OCI-LY7 (cell line): Measurements from ENCODE around the gene IQSEC1. TPM values are rescaled to one million over a fixed set of nuclear protein-coding genes. Genes with fewer than 3 reads are reported as not detected.

Experiments
- BruUV-seq: library from RNA; stranded (reverse); fragments of 400-500 nt; replicated peaks from 2 replicates; lab custom pipeline; 2021; lab: Mats Ljungman, UMichigan
- CTCF ChIA-PET: fragments of 300-600 bp; sonication (Branson Sonifier 250); formaldehyde crosslinking; loops from one replicate; lab custom pipeline; 2022; ENCODE audit warnings: antibody characterized with exemption; ENCODE audit not compliant: unreplicated experiment; lab: Charles Lee
- POLR2A ChIA-PET: fragments of 300-600 bp; sonication (Branson Sonifier 250); formaldehyde crosslinking; loops from one replicate; lab custom pipeline; 2022; ENCODE audit warnings: antibody characterized with exemption; lab: Charles Lee
- DNase-seq: peaks from one replicate; pipeline ENCODE4 v3.0.0-alpha.2; 2015; ENCODE audit warnings: low spot score
- H2AFZ ChIP-seq: fragments of 200-600 bp; sonication (generic), shearing (Covaris generic); 2 replicates; pipeline ENCODE4 v1.6.1; 2014; ENCODE audit warnings: mild to moderate bottlenecking, antibody characterized with exemption, low read length, moderate library complexity
- H3K27ac ChIP-seq: fragments of 200-600 bp; sonication (generic); 2 replicates; pipeline ENCODE4 v1.5.1; 2014; ENCODE audit warnings: mixed run types, low read depth, mild to moderate bottlenecking, moderate library complexity, low read length, inconsistent platforms; ENCODE audit not compliant: poor library complexity, severe bottlenecking
- H3K36me3 ChIP-seq: fragments of 200-600 bp; sonication (generic); 2 replicates; pipeline ENCODE4 v1.6.1; 2014; ENCODE audit warnings: mild to moderate bottlenecking, antibody characterized with exemption, low read length, moderate library complexity, mixed read lengths; ENCODE audit not compliant: insufficient read depth
- H3K4me1 ChIP-seq: fragments of 200-600 bp; sonication (generic); 2 replicates; pipeline ENCODE4 v1.5.1; 2014; ENCODE audit warnings: mild to moderate bottlenecking, low read length; ENCODE audit not compliant: insufficient read depth, poor library complexity, severe bottlenecking
- H3K4me2 ChIP-seq: fragments of 200-600 bp; sonication (generic); 2 replicates; pipeline ENCODE4 v1.6.1; 2014; ENCODE audit warnings: mild to moderate bottlenecking, low read length
- H3K4me3 ChIP-seq: fragments of 200-600 bp; sonication (generic); 2 replicates; pipeline ENCODE4 v1.5.1; 2014; ENCODE audit warnings: mild to moderate bottlenecking, low read depth, low read length; ENCODE audit not compliant: poor library complexity, severe bottlenecking
- H3K79me2 ChIP-seq: fragments of 200-600 bp; sonication (generic); 2 replicates; pipeline ENCODE4 v1.6.1; 2016; ENCODE audit warnings: low read depth, mild to moderate bottlenecking, low read length, moderate library complexity, mixed read lengths; ENCODE audit not compliant: insufficient read depth
- H3K9me2 ChIP-seq: fragments of 200-600 bp; sonication (generic); 2 replicates; pipeline ENCODE4 v1.6.1; 2016; ENCODE audit warnings: mild to moderate bottlenecking, low read length, mixed read lengths; ENCODE audit not compliant: insufficient read depth
- H3K9me3 ChIP-seq: fragments of 200-600 bp; sonication (generic); 2 replicates; pipeline ENCODE4 v1.6.1; 2014; ENCODE audit warnings: mild to moderate bottlenecking, mixed run types, low read length, mixed read lengths
- H4K20me1 ChIP-seq: fragments of 200-600 bp; sonication (generic); 2 replicates; pipeline ENCODE4 v1.6.1; 2014; ENCODE audit warnings: mild to moderate bottlenecking, antibody characterized with exemption, low read length, moderate library complexity, mixed read lengths; ENCODE audit not compliant: insufficient read depth
- EZH2phosphoT487 ChIP-seq: fragments of 200-600 bp; sonication (generic); IDR thresholded peaks from 2 replicates; pipeline ENCODE4 v1.6.1; 2018; ENCODE audit warnings: low read depth, borderline replicate concordance, mild to moderate bottlenecking, mixed run types, antibody characterized with exemption, low read length, moderate library complexity, mixed read lengths
- intact Hi-C: fragments of 100-400 bp; cut with micrococcal nuclease; formaldehyde crosslinking; loops from one replicate; pipeline ENCODE4 v1.10.0; 2022; ENCODE audit not compliant: unreplicated experiment
- total RNA-seq, 2 experiments: library from RNA; depleted of rRNA in 1 of 2; stranded (reverse); fragments of >200 nt in 1 of 2; shearing (Covaris generic) in 1 of 2; gene quantifications; 2 replicates each; pipeline ENCODE4 v1.2.3, GENCODE V29; 2014 to 2022
- TF ChIP-seq, protein P1 (sequence below): fragments of 200-600 bp; sonication (generic); conservative IDR thresholded peaks from 2 replicates; pipeline ENCODE4 v1.5.1; 2014; ENCODE audit warnings: mild to moderate bottlenecking, antibody characterized with exemption, low read length, moderate library complexity, mixed read lengths

The IQSEC1 gene
- total RNA-seq, 2 experiments from 2014 or later = 25.2 to 70.1 TPM

- no peak for TF ChIP-seq EZH2phosphoT487
- TF ChIP-seq, protein P1, sequence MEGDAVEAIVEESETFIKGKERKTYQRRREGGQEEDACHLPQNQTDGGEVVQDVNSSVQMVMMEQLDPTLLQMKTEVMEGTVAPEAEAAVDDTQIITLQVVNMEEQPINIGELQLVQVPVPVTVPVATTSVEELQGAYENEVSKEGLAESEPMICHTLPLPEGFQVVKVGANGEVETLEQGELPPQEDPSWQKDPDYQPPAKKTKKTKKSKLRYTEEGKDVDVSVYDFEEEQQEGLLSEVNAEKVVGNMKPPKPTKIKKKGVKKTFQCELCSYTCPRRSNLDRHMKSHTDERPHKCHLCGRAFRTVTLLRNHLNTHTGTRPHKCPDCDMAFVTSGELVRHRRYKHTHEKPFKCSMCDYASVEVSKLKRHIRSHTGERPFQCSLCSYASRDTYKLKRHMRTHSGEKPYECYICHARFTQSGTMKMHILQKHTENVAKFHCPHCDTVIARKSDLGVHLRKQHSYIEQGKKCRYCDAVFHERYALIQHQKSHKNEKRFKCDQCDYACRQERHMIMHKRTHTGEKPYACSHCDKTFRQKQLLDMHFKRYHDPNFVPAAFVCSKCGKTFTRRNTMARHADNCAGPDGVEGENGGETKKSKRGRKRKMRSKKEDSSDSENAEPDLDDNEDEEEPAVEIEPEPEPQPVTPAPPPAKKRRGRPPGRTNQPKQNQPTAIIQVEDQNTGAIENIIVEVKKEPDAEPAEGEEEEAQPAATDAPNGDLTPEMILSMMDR = no peak
- Histone ChIP-seq H3K27ac (no peak overlapping the region), H3K9me3 (no peaks in the 10 kb centered on the region), H3K4me2 (peak overlapping the region; percentile 70; the same call in 1 of the 2 replicates), H3K9me2 (no peaks in the 10 kb centered on the region), H3K36me3 (no peaks in the 10 kb centered on the region), H3K4me1 (peaks cover 28% of the 10 kb centered on the region), H4K20me1 (no peaks in the 10 kb centered on the region), H3K79me2 (no peaks in the 10 kb centered on the region), H3K4me3 (no peak overlapping the region), H2AFZ (no peak overlapping the region)
- no peak for DNase-seq
- intact Hi-C loops = no loop called here
- ChIA-PET CTCF (no interaction called here), POLR2A (interaction anchor here (0.6 to 1.2 kb wide), 3 partner anchors 10 to 369 kb away, joined by 3 to 6 read pairs (median 4); no protein-coding TSS in a partner anchor)
- BruUV-seq = no TSS peak
Measured at GRCh38 chr3:12886736-12887135, 186.5 kb downstream of the IQSEC1 start.

DNA sequence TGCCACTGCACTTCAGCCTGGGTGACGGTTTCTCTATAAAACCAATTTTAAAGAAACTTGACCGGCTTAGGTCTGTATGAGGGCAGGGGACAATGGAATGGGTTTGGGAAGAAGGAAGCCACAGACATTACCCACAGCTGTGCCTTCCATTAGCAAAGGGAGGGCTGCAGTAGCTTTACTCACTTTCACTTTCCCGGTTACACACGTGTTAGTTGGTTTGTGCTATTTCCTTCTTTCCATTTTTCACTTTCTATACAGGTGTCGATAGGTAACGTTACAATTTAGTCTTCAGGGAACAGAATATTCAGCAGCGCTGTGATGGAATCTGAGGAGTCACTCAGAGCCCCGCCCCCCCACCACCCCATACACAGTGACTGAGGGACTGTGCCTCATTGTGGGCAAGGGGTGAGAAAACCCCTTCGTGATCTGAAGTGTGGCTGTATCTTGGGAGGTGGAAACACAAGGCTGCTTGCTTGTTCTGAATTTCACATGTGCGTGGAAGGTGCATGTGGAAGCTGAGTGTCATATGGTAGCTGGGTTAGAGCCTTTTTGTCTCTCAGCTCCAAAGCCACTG lies 187.0 kb downstream of the IQSEC1 start:
- H3K4me2 ChIP-seq = peak overlapping the region; percentile 70

More for the DNA sequence above, 187.0 kb downstream of the IQSEC1 start:
- no peaks in the 10 kb centered on the region for H4K20me1 ChIP-seq
- no peaks in the 10 kb centered on the region for H3K9me2 ChIP-seq
- H3K36me3 ChIP-seq = no peaks in the 10 kb centered on the region
- peak; percentile 54 for DNase-seq
- no peaks in the 10 kb centered on the region for H3K79me2 ChIP-seq
- BruUV-seq = no TSS peak
- H3K4me3 ChIP-seq = peak overlapping the region; percentile 47
- ChIA-PET POLR2A (interaction anchor here (0.5 to 0.8 kb wide), 3 partner anchors 20 to 369 kb away, joined by 3 to 6 read pairs (median 3); no protein-coding TSS in a partner anchor), CTCF (interaction anchor here (0.6 kb wide), 1 partner anchor 609 kb away, joined by 4 read pairs; no protein-coding TSS in a partner anchor)
- H3K27ac ChIP-seq = no peak overlapping the region
- intact Hi-C loops = no loop called here
- H2AFZ ChIP-seq = peak overlapping the region; percentile 50; the same call in 1 of the 2 replicates
- H3K9me3 ChIP-seq = no peaks in the 10 kb centered on the region
- no peak for TF ChIP-seq EZH2phosphoT487
- TF ChIP-seq, protein P1 = no peak
- peaks cover 26% of the 10 kb centered on the region for H3K4me1 ChIP-seq
